ENCODE results near the gene HSD17B12.

- TF ChIP-seq POLR2A (IDR thresholded peaks at IDR 0.05; ENCODE audit: low read depth, low read length), result no peak
- TF ChIP-seq TAF1 (IDR thresholded peaks at IDR 0.05; ENCODE audit: borderline replicate concordance, low read depth, low read length), result no peak
- TF ChIP-seq POLR2AphosphoS5 (IDR thresholded peaks at IDR 0.05; ENCODE audit: low read depth, low read length), result no peak
Observed at GRCh38 chr11:43751726-43752125, 71.2 kb downstream of the HSD17B12 start.
